IPS-18c (cell line): ENCODE data around the gene SEC63.
A peak's percentile ranks its signal among the peaks of the same experiment; 100 is the strongest.
"Not testable (repeated sequence)": the region's sequence is repeated elsewhere in the genome, so short reads cannot be mapped to it uniquely, and the experiment has no call there.

Source experiments
- H3K4me3 ChIP-seq: 2 replicates; pipeline ENCODE4 v1.7.0; 2013; ENCODE audit warnings: low read depth, mild to moderate bottlenecking, low read length, moderate library complexity; ENCODE audit not compliant: insufficient read depth
- H3K9me3 ChIP-seq: one replicate; pipeline ENCODE4 v1.6.1; 2013; ENCODE audit warnings: mild to moderate bottlenecking, low read length, moderate library complexity; ENCODE audit not compliant: control insufficient read depth, insufficient read depth

Gene SEC63

GRCh38 chr6:107982486-107982885 is 24.5 kb upstream of the SEC63 start:
- no peaks in the 10 kb centered on the region for H3K9me3 ChIP-seq
- H3K4me3 ChIP-seq, result no peak overlapping the region

- H3K4me3 ChIP-seq, result no peak overlapping the region
- no peaks in the 10 kb centered on the region for H3K9me3 ChIP-seq
These were observed 23.7 kb upstream of the SEC63 start for GRCh38 chr6:107981695-107982094.

DNA sequence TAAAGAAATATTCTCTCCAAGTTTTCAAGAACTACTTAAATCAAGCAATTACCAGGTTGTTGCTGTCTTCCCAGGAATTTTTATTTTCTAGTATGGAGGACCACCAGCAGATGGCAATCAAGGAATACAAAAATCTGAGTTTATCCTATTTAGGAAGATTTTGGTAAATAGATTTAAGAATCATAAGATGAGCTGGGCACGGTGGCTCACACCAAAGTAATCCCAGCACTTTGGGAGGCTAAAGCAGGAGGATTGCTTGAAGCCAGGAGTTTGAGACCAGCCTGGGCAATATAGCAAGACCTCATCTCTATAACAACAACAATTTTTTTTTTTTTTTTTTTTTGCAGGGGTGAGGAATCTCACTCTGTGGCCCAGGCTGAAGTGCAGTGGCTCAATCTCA is 19.3 kb upstream of the SEC63 start:
- no peaks in the 10 kb centered on the region for H3K9me3 ChIP-seq
- no peak overlapping the region for H3K4me3 ChIP-seq

- H3K9me3 ChIP-seq, result no peaks in the 10 kb centered on the region
- no peak overlapping the region for H3K4me3 ChIP-seq
These were observed 18.3 kb upstream of the SEC63 start for GRCh38 chr6:107976155-107976783.

DNA sequence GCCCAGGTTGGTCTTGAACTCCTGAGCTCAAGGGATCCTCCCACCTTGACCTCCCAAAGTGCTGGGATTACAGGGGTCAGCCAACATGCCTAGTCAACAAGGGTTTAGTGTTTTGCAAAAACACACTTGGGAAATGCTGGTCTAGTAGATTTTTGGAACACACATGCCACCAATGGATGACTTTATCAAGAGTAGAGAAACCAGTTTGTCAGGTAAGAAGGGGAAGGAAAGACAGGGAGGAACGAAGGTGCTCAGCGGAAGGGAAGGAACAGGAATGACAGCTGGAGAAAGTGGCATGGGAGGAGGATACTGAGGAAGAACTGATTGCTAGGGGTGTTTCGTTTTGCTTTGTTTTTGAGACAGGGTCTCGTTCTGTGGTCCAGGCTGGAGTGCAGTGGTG is 15.6 kb upstream of the SEC63 start:
- Histone ChIP-seq H3K9me3 (no peaks in the 10 kb centered on the region), H3K4me3 (no peak overlapping the region)

- H3K4me3 ChIP-seq, result no peak overlapping the region
- no peaks in the 10 kb centered on the region for H3K9me3 ChIP-seq
These were observed 14.5 kb upstream of the SEC63 start for GRCh38 chr6:107972413-107973096.

- H3K9me3 ChIP-seq, result no peaks in the 10 kb centered on the region
- H3K4me3 ChIP-seq, result no peak overlapping the region
These were observed 13.2 kb upstream of the SEC63 start for GRCh38 chr6:107971181-107971580.

DNA sequence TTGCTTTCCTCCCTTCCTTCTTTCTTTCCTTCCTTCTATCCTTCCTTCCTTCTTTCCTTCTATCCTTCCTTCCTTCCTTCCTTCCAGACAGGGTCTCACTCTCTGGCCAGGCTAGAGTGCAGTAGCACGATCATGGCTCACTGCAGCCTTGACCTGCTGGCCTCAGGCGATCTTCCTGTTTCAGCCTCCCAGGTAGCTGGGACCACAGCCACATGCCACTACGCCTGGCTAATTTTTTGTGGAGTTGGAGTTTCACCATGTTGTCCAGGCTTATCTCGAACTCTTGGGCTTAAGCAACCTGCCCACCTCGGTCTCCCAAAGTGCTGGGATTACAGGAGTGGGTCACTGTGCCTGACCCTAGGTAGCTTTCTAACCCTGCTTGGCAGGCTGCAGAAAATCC is 12.2 kb upstream of the SEC63 start:
- Histone ChIP-seq H3K4me3 (no peak overlapping the region), H3K9me3 (no peaks in the 10 kb centered on the region)

DNA sequence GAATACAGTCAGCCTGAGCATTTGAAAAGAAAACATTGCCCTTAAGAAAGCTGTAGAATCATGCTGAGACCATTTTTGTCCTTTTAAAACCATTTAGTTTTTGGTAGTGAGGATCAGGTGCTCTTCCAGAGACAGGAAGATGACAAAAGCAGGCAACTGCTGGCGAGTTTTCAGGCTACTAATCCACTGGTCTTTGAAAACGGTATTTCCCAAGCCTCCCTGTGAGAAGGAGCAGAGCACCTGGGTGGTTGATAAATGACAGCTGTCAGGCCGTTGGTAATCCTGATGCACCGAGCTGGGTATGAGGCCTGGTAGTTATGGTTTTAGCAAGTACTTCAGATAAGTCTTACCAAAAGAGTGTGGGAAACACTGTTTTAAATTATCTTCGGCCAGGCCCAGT is 10.1 kb upstream of the SEC63 start:
- no peak overlapping the region for H3K4me3 ChIP-seq
- H3K9me3 ChIP-seq, result no peaks in the 10 kb centered on the region

DNA sequence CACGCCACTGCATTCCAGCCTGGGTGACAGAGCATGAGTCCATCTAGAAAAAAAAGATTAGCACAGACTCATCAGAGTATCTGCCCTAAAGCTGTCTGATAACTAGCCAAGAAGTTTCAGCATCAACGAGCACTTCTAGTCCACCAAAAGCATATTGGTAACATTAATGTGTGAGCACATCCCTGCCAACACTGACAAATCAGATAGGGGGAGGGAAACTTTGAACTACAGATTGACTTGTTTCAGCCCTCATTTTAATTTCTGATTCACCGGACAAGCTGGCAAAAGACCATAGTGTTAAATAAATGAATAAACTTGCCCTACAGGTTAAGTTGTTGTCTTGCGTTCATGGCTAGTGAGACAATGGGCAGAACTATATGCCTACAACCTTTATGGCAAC is 7.7 kb upstream of the SEC63 start:
- H3K4me3 ChIP-seq, result no peak overlapping the region

GRCh38 chr6:107962723-107963122 is 4.7 kb upstream of the SEC63 start:
- Histone ChIP-seq H3K9me3 (no peaks in the 10 kb centered on the region), H3K4me3 (no peak overlapping the region)

More for the DNA sequence above, 7.7 kb upstream of the SEC63 start:
- H3K9me3 ChIP-seq, result no peaks in the 10 kb centered on the region

DNA sequence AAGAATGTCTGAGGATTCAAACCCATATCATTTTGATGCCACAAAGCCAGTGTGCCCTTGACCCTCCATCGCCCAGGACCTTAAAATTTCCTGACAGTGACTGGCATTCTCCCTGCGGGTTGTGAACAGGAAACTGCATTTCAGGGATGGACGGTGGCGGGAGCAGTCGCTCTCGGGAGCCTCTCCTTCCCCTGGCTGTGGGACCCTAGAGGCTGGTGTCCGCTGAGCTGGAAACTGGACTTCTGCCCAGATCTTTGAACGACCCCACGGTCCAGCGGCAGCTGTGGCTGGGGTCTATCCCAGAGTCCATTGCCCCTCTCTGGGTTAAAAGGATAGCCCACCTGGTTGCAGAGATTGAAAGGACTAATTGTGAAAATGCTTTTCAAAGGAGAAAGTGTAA is 1.4 kb upstream of the SEC63 start:
- Histone ChIP-seq H3K9me3 (no peaks in the 10 kb centered on the region), H3K4me3 (no peak overlapping the region)

DNA sequence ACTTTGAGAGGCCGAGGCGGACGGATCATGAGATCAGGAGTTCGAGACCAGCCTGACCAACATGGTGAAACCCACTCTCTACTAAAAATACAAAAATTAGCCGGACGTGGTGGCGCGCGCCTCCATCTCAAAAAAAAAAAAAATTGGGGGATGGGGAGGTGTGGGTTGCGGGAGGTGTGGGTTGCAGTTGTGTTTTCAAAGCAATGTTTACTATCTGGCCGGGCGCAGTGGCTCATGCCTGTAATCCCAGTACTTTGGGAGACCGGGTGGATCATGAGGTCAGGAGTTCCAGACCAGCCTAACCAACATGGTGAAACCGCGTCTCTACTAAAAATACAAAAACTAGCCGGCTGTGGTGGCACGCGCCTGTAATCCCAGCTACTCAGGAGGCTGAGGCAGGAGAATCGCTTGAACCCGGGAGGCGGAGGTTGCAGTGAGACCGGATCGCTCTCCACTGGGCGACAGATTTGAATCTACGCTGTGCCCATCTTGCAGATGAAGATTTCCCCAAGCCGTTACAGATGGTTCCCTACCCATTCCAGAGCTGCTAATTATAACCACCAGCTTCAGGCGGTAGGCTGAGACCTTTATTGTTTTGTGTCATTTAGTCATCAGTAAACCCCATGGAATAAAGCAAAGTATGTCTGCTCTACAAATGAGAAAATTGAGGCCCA is 818 bp upstream of the SEC63 start:
- H3K4me3 ChIP-seq, result peak overlapping the region; percentile 53; the same call in 1 of the 2 replicates
- H3K9me3 ChIP-seq, result not testable (repeated sequence)

GRCh38 chr6:107957308-107957908 is 600 bp downstream of the SEC63 start:
- Histone ChIP-seq H3K9me3 (peaks cover 3% of the 10 kb centered on the region), H3K4me3 (peak overlapping the region; percentile 93)

DNA sequence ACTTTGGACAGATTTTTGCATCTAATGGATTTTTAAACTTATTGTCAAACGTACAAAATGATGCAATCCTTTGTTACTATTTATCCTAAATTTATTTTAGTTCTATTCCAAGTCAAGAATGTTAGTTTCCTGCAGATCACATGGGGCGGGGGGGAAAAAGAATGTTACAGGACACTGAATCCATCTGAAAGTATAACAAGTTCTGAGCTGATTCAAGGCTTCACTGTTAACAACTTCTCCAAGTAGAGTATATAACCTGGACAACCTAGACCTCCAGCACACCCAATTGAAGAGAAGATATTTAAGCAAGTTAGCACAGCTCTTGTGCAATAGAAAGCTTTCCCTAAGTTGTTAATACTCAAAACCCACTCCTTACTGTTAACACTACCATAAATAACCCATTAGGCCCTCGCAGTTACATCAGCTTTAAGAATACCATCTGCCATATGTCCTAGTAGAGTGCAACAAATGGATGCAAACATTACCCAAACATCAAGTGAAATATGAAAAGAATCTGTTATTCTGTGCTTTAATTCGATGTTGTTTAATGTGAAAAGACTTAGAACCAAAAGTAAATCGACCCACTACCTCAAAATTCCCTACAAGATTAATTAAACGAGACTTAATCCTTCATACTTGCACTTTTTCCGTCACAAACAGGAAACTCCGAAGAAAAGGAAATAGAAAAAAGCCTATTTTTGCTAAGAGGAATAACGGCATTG is 1.3 kb downstream of the SEC63 start:
- H3K4me3 ChIP-seq, result peak overlapping the region; percentile 93
- peaks cover 6% of the 10 kb centered on the region for H3K9me3 ChIP-seq

DNA sequence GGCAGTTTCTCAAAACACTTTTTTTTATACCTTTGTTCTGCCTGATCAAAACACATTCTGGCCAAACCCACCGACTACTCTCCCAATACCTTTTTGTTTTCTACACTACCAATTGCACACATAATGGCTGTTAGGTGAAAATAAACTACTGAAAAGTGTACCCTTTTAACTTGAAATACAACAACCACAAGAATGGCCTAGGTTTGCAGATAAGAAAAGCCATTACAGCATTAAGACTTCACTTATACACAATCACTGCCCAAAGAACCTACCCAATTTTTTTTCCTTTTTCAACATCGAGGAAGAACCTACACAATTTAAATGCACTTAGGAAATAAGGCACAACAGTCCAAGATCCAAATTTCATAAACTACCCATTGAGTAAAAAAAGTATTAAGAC is 1.8 kb downstream of the SEC63 start:
- Histone ChIP-seq H3K4me3 (no peak overlapping the region), H3K9me3 (peaks cover 6% of the 10 kb centered on the region)

DNA sequence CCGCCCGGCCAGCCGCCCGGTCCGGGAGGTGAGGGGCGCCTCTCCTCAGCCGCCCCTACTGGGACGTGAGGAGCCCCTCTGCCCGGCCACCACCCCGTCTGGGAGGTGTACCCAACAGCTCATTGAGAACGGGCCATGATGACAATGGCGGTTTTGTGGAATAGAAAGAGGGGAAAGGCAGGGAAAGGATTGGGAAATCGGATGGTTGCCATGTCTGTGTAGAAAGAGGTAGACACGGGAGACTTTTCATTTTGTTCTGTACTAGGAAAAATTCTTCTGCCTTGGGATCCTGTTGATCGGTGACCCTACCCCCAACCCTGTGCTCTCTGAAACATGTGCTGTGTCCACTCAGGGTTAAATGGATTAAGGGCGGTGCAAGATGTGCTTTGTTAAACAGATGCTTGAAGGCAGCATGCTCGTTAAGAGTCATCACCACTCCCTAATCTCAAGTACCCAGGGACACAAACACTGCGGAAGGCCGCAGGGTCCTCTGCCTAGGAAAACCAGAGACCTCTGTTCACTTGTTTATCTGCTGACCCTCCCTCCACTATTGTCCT is 4.1 kb downstream of the SEC63 start:
- not testable (repeated sequence) for H3K4me3 ChIP-seq, H3K9me3 ChIP-seq
